ENCODE measurements around the gene MYLK3.

MYLK3 gene

GRCh38 chr16:46757339-46758050, 9.4 kb upstream of the MYLK3 start:
- no peak for DNase-seq

- no peak for DNase-seq
These were observed 8.6 kb upstream of the MYLK3 start for GRCh38 chr16:46756772-46757171.

- DNase-seq, result no peak
These were observed 4.9 kb upstream of the MYLK3 start for GRCh38 chr16:46753015-46753414.

- no peak for DNase-seq
These were observed 3.2 kb upstream of the MYLK3 start for GRCh38 chr16:46751381-46751780.

GRCh38 chr16:46748775-46749705, 896 bp upstream of the MYLK3 start:
- no peak for DNase-seq

- no peak for DNase-seq
These were observed 1.0 kb downstream of the MYLK3 start for GRCh38 chr16:46746821-46747776.

GRCh38 chr16:46745617-46746016, 2.5 kb downstream of the MYLK3 start:
- DNase-seq, result no peak

- no peak for DNase-seq
These were observed 4.9 kb downstream of the MYLK3 start for GRCh38 chr16:46743232-46743719.

GRCh38 chr16:46739934-46740333, 8.2 kb downstream of the MYLK3 start:
- DNase-seq, result no peak

GRCh38 chr16:46737621-46738214, 10.4 kb downstream of the MYLK3 start:
- DNase-seq, result no peak

- no peak for DNase-seq
These were observed 11.4 kb downstream of the MYLK3 start for GRCh38 chr16:46736695-46737094.

GRCh38 chr16:46733319-46733830, 14.8 kb downstream of the MYLK3 start:
- DNase-seq, result no peak

GRCh38 chr16:46732561-46732960, 15.6 kb downstream of the MYLK3 start:
- no peak for DNase-seq

- no peak for DNase-seq
These were observed 16.2 kb downstream of the MYLK3 start for GRCh38 chr16:46731691-46732555.

- no peak for DNase-seq
These were observed 17.1 kb downstream of the MYLK3 start for GRCh38 chr16:46730801-46731690.

GRCh38 chr16:46730126-46730525, 18.0 kb downstream of the MYLK3 start:
- DNase-seq, result no peak

GRCh38 chr16:46729326-46729995, 18.7 kb downstream of the MYLK3 start:
- no peak for DNase-seq

- no peak for DNase-seq
These were observed 19.3 kb downstream of the MYLK3 start for GRCh38 chr16:46728806-46729205.

GRCh38 chr16:46727630-46728029, 20.5 kb downstream of the MYLK3 start:
- DNase-seq, result no peak
